ENCODE results near the gene MYH10.

Gene MYH10

DNA sequence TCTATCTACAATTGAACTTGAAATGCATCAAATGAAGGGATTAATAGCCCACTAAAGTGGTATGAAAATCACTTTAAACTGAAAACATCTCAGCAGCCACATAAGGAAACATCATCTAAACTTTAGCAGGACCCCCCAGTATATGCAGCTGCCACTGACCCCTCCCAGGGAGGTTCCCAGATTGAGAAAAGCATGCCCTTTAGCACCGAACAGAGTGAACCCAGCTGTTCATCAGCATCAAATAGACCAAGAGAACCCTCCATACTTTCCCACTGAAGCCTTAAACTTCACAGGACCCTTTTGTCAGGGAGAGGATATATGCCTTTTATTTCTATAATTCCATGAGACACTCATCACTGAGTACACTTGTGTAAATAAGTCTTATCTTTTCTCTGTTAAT, 44.6 kb downstream of the MYH10 start:
- no peaks in the 10 kb centered on the region for H3K27me3 ChIP-seq (ENCODE audit: insufficient read depth, low read length)
- no peaks in the 10 kb centered on the region for H3K79me2 ChIP-seq (ENCODE audit: insufficient read depth, low read length)
- H3K27ac ChIP-seq (ENCODE audit: low read depth, low read length, poor library complexity, severe bottlenecking), result no peak overlapping the region

DNA sequence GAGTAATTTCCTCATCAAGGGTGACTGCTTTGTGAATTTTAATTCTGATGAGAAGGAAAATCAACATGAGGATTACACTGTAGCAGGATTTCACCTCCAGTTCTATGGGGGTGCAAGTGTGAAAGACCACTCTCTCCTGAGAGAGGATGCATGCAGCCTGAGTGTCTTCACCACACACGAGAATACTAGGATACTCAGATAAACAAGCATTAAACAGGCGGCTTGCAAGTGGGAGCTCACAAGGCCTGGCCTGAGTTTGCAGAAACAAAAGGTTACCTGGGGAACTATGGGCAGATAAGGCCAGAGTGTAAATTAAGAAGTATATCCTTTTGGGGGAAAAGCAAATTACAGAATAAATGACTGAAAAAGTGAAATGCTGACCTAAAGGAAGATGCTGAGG, 46.6 kb downstream of the MYH10 start:
- no peak for TF ChIP-seq EZH2 (IDR thresholded peaks at IDR 0.05; ENCODE audit: borderline replicate concordance, low read length)
- TF ChIP-seq, protein P1, sequence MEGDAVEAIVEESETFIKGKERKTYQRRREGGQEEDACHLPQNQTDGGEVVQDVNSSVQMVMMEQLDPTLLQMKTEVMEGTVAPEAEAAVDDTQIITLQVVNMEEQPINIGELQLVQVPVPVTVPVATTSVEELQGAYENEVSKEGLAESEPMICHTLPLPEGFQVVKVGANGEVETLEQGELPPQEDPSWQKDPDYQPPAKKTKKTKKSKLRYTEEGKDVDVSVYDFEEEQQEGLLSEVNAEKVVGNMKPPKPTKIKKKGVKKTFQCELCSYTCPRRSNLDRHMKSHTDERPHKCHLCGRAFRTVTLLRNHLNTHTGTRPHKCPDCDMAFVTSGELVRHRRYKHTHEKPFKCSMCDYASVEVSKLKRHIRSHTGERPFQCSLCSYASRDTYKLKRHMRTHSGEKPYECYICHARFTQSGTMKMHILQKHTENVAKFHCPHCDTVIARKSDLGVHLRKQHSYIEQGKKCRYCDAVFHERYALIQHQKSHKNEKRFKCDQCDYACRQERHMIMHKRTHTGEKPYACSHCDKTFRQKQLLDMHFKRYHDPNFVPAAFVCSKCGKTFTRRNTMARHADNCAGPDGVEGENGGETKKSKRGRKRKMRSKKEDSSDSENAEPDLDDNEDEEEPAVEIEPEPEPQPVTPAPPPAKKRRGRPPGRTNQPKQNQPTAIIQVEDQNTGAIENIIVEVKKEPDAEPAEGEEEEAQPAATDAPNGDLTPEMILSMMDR (IDR thresholded peaks at IDR 0.05; ENCODE audit: low read length), result no peak

More for the DNA sequence above, 44.6 kb downstream of the MYH10 start:
- H3K9me2 ChIP-seq (ENCODE audit: low read depth, low read length), result no peaks in the 10 kb centered on the region
- H3K4me1 ChIP-seq (ENCODE audit: insufficient read depth, low read length, severe bottlenecking), result no peaks in the 10 kb centered on the region
- no peak overlapping the region for H3K4me3 ChIP-seq (ENCODE audit: low read depth, low read length, poor library complexity, severe bottlenecking)
- no peaks in the 10 kb centered on the region for H4K20me1 ChIP-seq (ENCODE audit: insufficient read depth, low read length)
- H3K4me2 ChIP-seq (ENCODE audit: low read length), result no peak overlapping the region
- no peak for TF ChIP-seq EZH2 (IDR thresholded peaks at IDR 0.05; ENCODE audit: borderline replicate concordance, low read length)
- TF ChIP-seq, protein P1 (IDR thresholded peaks at IDR 0.05; ENCODE audit: low read length), result no peak
- H3K9ac ChIP-seq (ENCODE audit: low read length), result no peak overlapping the region
- no peak overlapping the region for H2AFZ ChIP-seq (ENCODE audit: low read length)
- H3F3A ChIP-seq (ENCODE audit: insufficient read depth, low read length), result no peaks in the 10 kb centered on the region
- peaks cover 6% of the 10 kb centered on the region; the same call in 1 of the 2 replicates for H3K36me3 ChIP-seq (ENCODE audit: insufficient read depth, low read length)
- no peaks in the 10 kb centered on the region for H3K9me3 ChIP-seq (ENCODE audit: low read length)

DNA sequence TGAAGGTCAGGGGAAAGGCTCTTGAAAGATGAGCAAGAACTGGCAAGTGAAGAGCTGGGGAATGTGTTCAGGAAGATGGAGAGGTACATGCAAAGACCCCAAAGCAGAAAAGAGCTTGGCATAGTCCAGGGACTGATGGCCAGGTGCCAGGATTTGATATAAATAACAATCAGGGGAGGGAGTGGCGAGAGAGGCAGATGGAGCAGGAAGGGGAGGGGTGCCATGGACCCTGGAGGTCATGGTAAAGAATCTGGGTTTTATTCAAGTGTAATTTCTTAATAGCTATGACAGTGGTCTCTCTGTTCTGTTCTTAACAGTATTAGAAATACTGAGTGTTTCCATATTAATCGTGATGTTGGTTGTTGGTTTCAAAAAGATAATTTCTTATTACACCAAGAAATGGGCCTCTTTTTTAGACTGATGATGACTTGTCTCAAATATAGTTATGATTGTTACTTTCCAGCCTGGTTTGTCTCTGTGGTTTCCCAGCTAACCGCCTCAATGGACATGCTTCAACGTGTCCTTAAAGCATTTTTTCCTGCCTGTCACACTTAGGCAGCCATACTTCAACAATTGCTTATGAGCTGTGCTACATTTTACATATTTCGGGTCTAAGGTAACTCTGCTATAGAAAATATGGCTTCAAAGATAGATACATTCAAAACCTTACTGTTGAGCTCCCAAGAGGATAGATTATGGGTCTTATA, 49.4 kb downstream of the MYH10 start:
- Histone ChIP-seq H3K4me3 (ENCODE audit: low read depth, low read length, poor library complexity, severe bottlenecking) (no peak overlapping the region), H3F3A (ENCODE audit: insufficient read depth, low read length) (no peaks in the 10 kb centered on the region), H3K27me3 (ENCODE audit: insufficient read depth, low read length) (no peaks in the 10 kb centered on the region), H3K79me2 (ENCODE audit: insufficient read depth, low read length) (no peaks in the 10 kb centered on the region), H3K36me3 (ENCODE audit: insufficient read depth, low read length) (no peaks in the 10 kb centered on the region), H3K9me2 (ENCODE audit: low read depth, low read length) (no peaks in the 10 kb centered on the region), H3K27ac (ENCODE audit: low read depth, low read length, poor library complexity, severe bottlenecking) (no peak overlapping the region), H4K20me1 (ENCODE audit: insufficient read depth, low read length) (no peaks in the 10 kb centered on the region), H3K4me2 (ENCODE audit: low read length) (no peak overlapping the region), H2AFZ (ENCODE audit: low read length) (no peak overlapping the region), H3K4me1 (ENCODE audit: insufficient read depth, low read length, severe bottlenecking) (no peaks in the 10 kb centered on the region), H3K9me3 (ENCODE audit: low read length) (no peaks in the 10 kb centered on the region), H3K9ac (ENCODE audit: low read length) (no peak overlapping the region)
- TF ChIP-seq EZH2 (IDR thresholded peaks at IDR 0.05; ENCODE audit: borderline replicate concordance, low read length), result no peak
- TF ChIP-seq, protein P1 (IDR thresholded peaks at IDR 0.05; ENCODE audit: low read length), result no peak

More for the DNA sequence above, 46.6 kb downstream of the MYH10 start:
- Histone ChIP-seq H4K20me1 (ENCODE audit: insufficient read depth, low read length) (no peaks in the 10 kb centered on the region), H3K9me3 (ENCODE audit: low read length) (no peaks in the 10 kb centered on the region), H3K27me3 (ENCODE audit: insufficient read depth, low read length) (no peaks in the 10 kb centered on the region), H3K4me2 (ENCODE audit: low read length) (no peak overlapping the region), H3F3A (ENCODE audit: insufficient read depth, low read length) (no peaks in the 10 kb centered on the region), H3K4me1 (ENCODE audit: insufficient read depth, low read length, severe bottlenecking) (no peaks in the 10 kb centered on the region), H3K9me2 (ENCODE audit: low read depth, low read length) (no peaks in the 10 kb centered on the region), H3K27ac (ENCODE audit: low read depth, low read length, poor library complexity, severe bottlenecking) (no peak overlapping the region), H3K4me3 (ENCODE audit: low read depth, low read length, poor library complexity, severe bottlenecking) (no peak overlapping the region), H3K36me3 (ENCODE audit: insufficient read depth, low read length) (peaks cover 6% of the 10 kb centered on the region; the same call in 1 of the 2 replicates), H3K9ac (ENCODE audit: low read length) (no peak overlapping the region), H2AFZ (ENCODE audit: low read length) (no peak overlapping the region), H3K79me2 (ENCODE audit: insufficient read depth, low read length) (no peaks in the 10 kb centered on the region)

Measured in OCI-LY1 (cell line).